ENCODE data around the gene ADGRB2. TPM values are rescaled to one million over a fixed set of nuclear protein-coding genes. Genes with fewer than 3 reads are reported as not detected.
A peak's percentile ranks its signal among the peaks of the same experiment; 100 is the strongest.
"Not testable (repeated sequence)": the region's sequence is repeated elsewhere in the genome, so short reads cannot be mapped to it uniquely, and the experiment has no call there.

The ADGRB2 gene
- total RNA-seq, 2 donors from 2014 or later = 14.4 to 19.1 TPM

GRCh38 chr1:31708324-31708723, 55.8 kb downstream of the ADGRB2 start:
- DNase-seq (ENCODE audit: low spot score) = no peak
- H3K4me1 ChIP-seq = peaks cover 0 to 41% of the 10 kb centered on the region in 2 donors

GRCh38 chr1:31707711-31708110, 56.4 kb downstream of the ADGRB2 start:
- H3K36me3 ChIP-seq = no peaks in the 10 kb centered on the region
- no peaks in the 10 kb centered on the region for H3K27me3 ChIP-seq
- no peak for DNase-seq (ENCODE audit: low spot score)
- no peaks in the 10 kb centered on the region for H3K9me3 ChIP-seq
- H3K4me1 ChIP-seq = peaks cover 0 to 41% of the 10 kb centered on the region in 2 donors
- H3K4me3 ChIP-seq = no peak overlapping the region
- no peak overlapping the region for H3K27ac ChIP-seq
- peak in 1 of 2 donors; percentile 29 for TF ChIP-seq CTCF (IDR thresholded peaks at IDR 0.05)

More at GRCh38 chr1:31708324-31708723, 55.8 kb downstream of the ADGRB2 start:
- TF ChIP-seq CTCF (IDR thresholded peaks at IDR 0.05) = no peak
- Histone ChIP-seq H3K9me3 (no peaks in the 10 kb centered on the region), H3K27me3 (no peaks in the 10 kb centered on the region), H3K27ac (no peak overlapping the region), H3K36me3 (no peaks in the 10 kb centered on the region), H3K4me3 (no peak overlapping the region)

- peaks cover 0 to 41% of the 10 kb centered on the region in 2 donors for H3K4me1 ChIP-seq
- H3K27ac ChIP-seq; H3K36me3 ChIP-seq; H3K4me3 ChIP-seq; DNase-seq (ENCODE audit: low spot score); H3K27me3 ChIP-seq; H3K9me3 ChIP-seq: not testable (repeated sequence)
Measured at GRCh38 chr1:31707059-31707600, 57.0 kb downstream of the ADGRB2 start.

GRCh38 chr1:31706384-31707058, 57.6 kb downstream of the ADGRB2 start:
- Histone ChIP-seq H3K4me3 (no peak overlapping the region), H3K27ac (no peak overlapping the region), H3K36me3 (no peaks in the 10 kb centered on the region), H3K9me3 (no peaks in the 10 kb centered on the region), H3K27me3 (no peaks in the 10 kb centered on the region), H3K4me1 (peaks cover 0 to 43% of the 10 kb centered on the region in 2 donors)
- DNase-seq (ENCODE audit: low spot score) = no peak
- no peak for TF ChIP-seq CTCF (IDR thresholded peaks at IDR 0.05)

GRCh38 chr1:31705080-31705866, 58.9 kb downstream of the ADGRB2 start:
- peak; percentile 72 for DNase-seq (ENCODE audit: low spot score)
- Histone ChIP-seq H3K4me1 (peaks cover 0 to 56% of the 10 kb centered on the region in 2 donors), H3K9me3 (no peaks in the 10 kb centered on the region), H3K27ac (peak overlapping the region; percentile 76 to 83), H3K36me3 (no peaks in the 10 kb centered on the region), H3K27me3 (no peaks in the 10 kb centered on the region), H3K4me3 (peak overlapping the region; percentile 16 to 53)
- peak in 1 of 2 donors; percentile 52 for TF ChIP-seq CTCF (IDR thresholded peaks at IDR 0.05)
